ENCODE results near the gene ENAH. TPM values are rescaled to one million over a fixed set of nuclear protein-coding genes. Genes with fewer than 3 reads are reported as not detected.
"Not testable (repeated sequence)": the region's sequence is repeated elsewhere in the genome, so short reads cannot be mapped to it uniquely, and the experiment has no call there.

ENAH gene
- polyA plus RNA-seq, 1 donor: 146 TPM

GRCh38 chr1:225473676-225474438, 179.1 kb downstream of the ENAH start:
- not testable (repeated sequence) for DNase-seq (ENCODE audit: low read depth)

GRCh38 chr1:225473266-225473665, 179.7 kb downstream of the ENAH start:
- DNase-seq (ENCODE audit: low read depth): not testable (repeated sequence)

GRCh38 chr1:225471453-225472301, 181.2 kb downstream of the ENAH start:
- DNase-seq (ENCODE audit: low read depth): no peak

GRCh38 chr1:225471109-225471452, 181.8 kb downstream of the ENAH start:
- DNase-seq (ENCODE audit: low read depth): no peak

- DNase-seq (ENCODE audit: low read depth): no peak
These were observed 182.5 kb downstream of the ENAH start for GRCh38 chr1:225470211-225471108.

- DNase-seq (ENCODE audit: low read depth): no peak
These were observed 183.9 kb downstream of the ENAH start for GRCh38 chr1:225469051-225469450.

- no peak for DNase-seq (ENCODE audit: low read depth)
These were observed 184.5 kb downstream of the ENAH start for GRCh38 chr1:225468270-225469020.

- DNase-seq (ENCODE audit: low read depth): no peak
These were observed 185.5 kb downstream of the ENAH start for GRCh38 chr1:225467193-225468020.

GRCh38 chr1:225466848-225467192, 186.1 kb downstream of the ENAH start:
- no peak for DNase-seq (ENCODE audit: low read depth)

GRCh38 chr1:225465793-225466517, 187.0 kb downstream of the ENAH start:
- no peak for DNase-seq (ENCODE audit: low read depth)

GRCh38 chr1:225464851-225465792, 187.8 kb downstream of the ENAH start:
- DNase-seq (ENCODE audit: low read depth): no peak

- DNase-seq (ENCODE audit: low read depth): no peak
These were observed 190.0 kb downstream of the ENAH start for GRCh38 chr1:225462714-225463574.

- no peak for DNase-seq (ENCODE audit: low read depth)
These were observed 190.6 kb downstream of the ENAH start for GRCh38 chr1:225462429-225462713.

GRCh38 chr1:225461533-225462428, 191.1 kb downstream of the ENAH start:
- DNase-seq (ENCODE audit: low read depth): no peak

GRCh38 chr1:225460737-225461532, 192.0 kb downstream of the ENAH start:
- no peak for DNase-seq (ENCODE audit: low read depth)
